OCI-LY7 (cell line): Measurements from ENCODE around the gene HGS. TPM values are rescaled to one million over a fixed set of nuclear protein-coding genes. Genes with fewer than 3 reads are reported as not detected.

Source experiments
- BruUV-seq: library from RNA; stranded (reverse); fragments of 400-500 nt; replicated peaks from 2 replicates; lab custom pipeline; 2021; lab: Mats Ljungman, UMichigan
- CTCF ChIA-PET: fragments of 300-600 bp; sonication (Branson Sonifier 250); formaldehyde crosslinking; loops from one replicate; lab custom pipeline; 2022; ENCODE audit warnings: antibody characterized with exemption; ENCODE audit not compliant: unreplicated experiment; lab: Charles Lee
- POLR2A ChIA-PET: fragments of 300-600 bp; sonication (Branson Sonifier 250); formaldehyde crosslinking; loops from one replicate; lab custom pipeline; 2022; ENCODE audit warnings: antibody characterized with exemption; lab: Charles Lee
- DNase-seq: peaks from one replicate; pipeline ENCODE4 v3.0.0-alpha.2; 2015; ENCODE audit warnings: low spot score
- H2AFZ ChIP-seq: fragments of 200-600 bp; sonication (generic), shearing (Covaris generic); 2 replicates; pipeline ENCODE4 v1.6.1; 2014; ENCODE audit warnings: mild to moderate bottlenecking, antibody characterized with exemption, low read length, moderate library complexity
- H3K27ac ChIP-seq: fragments of 200-600 bp; sonication (generic); 2 replicates; pipeline ENCODE4 v1.5.1; 2014; ENCODE audit warnings: mixed run types, low read depth, mild to moderate bottlenecking, moderate library complexity, low read length, inconsistent platforms; ENCODE audit not compliant: poor library complexity, severe bottlenecking
- H3K36me3 ChIP-seq: fragments of 200-600 bp; sonication (generic); 2 replicates; pipeline ENCODE4 v1.6.1; 2014; ENCODE audit warnings: mild to moderate bottlenecking, antibody characterized with exemption, low read length, moderate library complexity, mixed read lengths; ENCODE audit not compliant: insufficient read depth
- H3K4me1 ChIP-seq: fragments of 200-600 bp; sonication (generic); 2 replicates; pipeline ENCODE4 v1.5.1; 2014; ENCODE audit warnings: mild to moderate bottlenecking, low read length; ENCODE audit not compliant: insufficient read depth, poor library complexity, severe bottlenecking
- H3K4me2 ChIP-seq: fragments of 200-600 bp; sonication (generic); 2 replicates; pipeline ENCODE4 v1.6.1; 2014; ENCODE audit warnings: mild to moderate bottlenecking, low read length
- H3K4me3 ChIP-seq: fragments of 200-600 bp; sonication (generic); 2 replicates; pipeline ENCODE4 v1.5.1; 2014; ENCODE audit warnings: mild to moderate bottlenecking, low read depth, low read length; ENCODE audit not compliant: poor library complexity, severe bottlenecking
- H3K79me2 ChIP-seq: fragments of 200-600 bp; sonication (generic); 2 replicates; pipeline ENCODE4 v1.6.1; 2016; ENCODE audit warnings: low read depth, mild to moderate bottlenecking, low read length, moderate library complexity, mixed read lengths; ENCODE audit not compliant: insufficient read depth
- H3K9me2 ChIP-seq: fragments of 200-600 bp; sonication (generic); 2 replicates; pipeline ENCODE4 v1.6.1; 2016; ENCODE audit warnings: mild to moderate bottlenecking, low read length, mixed read lengths; ENCODE audit not compliant: insufficient read depth
- H3K9me3 ChIP-seq: fragments of 200-600 bp; sonication (generic); 2 replicates; pipeline ENCODE4 v1.6.1; 2014; ENCODE audit warnings: mild to moderate bottlenecking, mixed run types, low read length, mixed read lengths
- H4K20me1 ChIP-seq: fragments of 200-600 bp; sonication (generic); 2 replicates; pipeline ENCODE4 v1.6.1; 2014; ENCODE audit warnings: mild to moderate bottlenecking, antibody characterized with exemption, low read length, moderate library complexity, mixed read lengths; ENCODE audit not compliant: insufficient read depth
- CTCF ChIP-seq: fragments of 200-600 bp; sonication (generic); conservative IDR thresholded peaks from 2 replicates; pipeline ENCODE4 v1.5.1; 2014; ENCODE audit warnings: mild to moderate bottlenecking, antibody characterized with exemption, low read length, moderate library complexity, mixed read lengths
- EZH2phosphoT487 ChIP-seq: fragments of 200-600 bp; sonication (generic); IDR thresholded peaks from 2 replicates; pipeline ENCODE4 v1.6.1; 2018; ENCODE audit warnings: low read depth, borderline replicate concordance, mild to moderate bottlenecking, mixed run types, antibody characterized with exemption, low read length, moderate library complexity, mixed read lengths
- intact Hi-C: fragments of 100-400 bp; cut with micrococcal nuclease; formaldehyde crosslinking; loops from one replicate; pipeline ENCODE4 v1.10.0; 2022; ENCODE audit not compliant: unreplicated experiment
- total RNA-seq, 2 experiments: library from RNA; depleted of rRNA in 1 of 2; stranded (reverse); fragments of >200 nt in 1 of 2; shearing (Covaris generic) in 1 of 2; gene quantifications; 2 replicates each; pipeline ENCODE4 v1.2.3, GENCODE V29; 2014 to 2022

Gene HGS
- total RNA-seq, 2 experiments from 2014 or later, result 162 to 175 TPM

GRCh38 chr17:81660441-81660840, 23.4 kb upstream of the HGS start:
- peaks cover 26% of the 10 kb centered on the region for H3K4me1 ChIP-seq
- no peak overlapping the region for H3K4me2 ChIP-seq
- peaks cover 15% of the 10 kb centered on the region for H3K36me3 ChIP-seq
- H4K20me1 ChIP-seq, result no peaks in the 10 kb centered on the region
- H3K9me3 ChIP-seq, result no peaks in the 10 kb centered on the region
- no TSS peak for BruUV-seq
- H3K79me2 ChIP-seq, result peaks cover 7% of the 10 kb centered on the region; the same call in 1 of the 2 replicates
- POLR2A ChIA-PET, result interaction anchor here (0.6 to 0.7 kb wide), 2 partner anchors 8 to 9 kb away, joined by 3 to 4 read pairs; no protein-coding TSS in a partner anchor
- H3K27ac ChIP-seq, result no peak overlapping the region
- H3K4me3 ChIP-seq, result no peak overlapping the region
- TF ChIP-seq EZH2phosphoT487 (no peak), CTCF (no peak)
- CTCF ChIA-PET, result no interaction called here
- H3K9me2 ChIP-seq, result no peaks in the 10 kb centered on the region
- intact Hi-C loops, result no loop called here
- no peak overlapping the region for H2AFZ ChIP-seq
- no peak for DNase-seq

GRCh38 chr17:81662002-81662401, 21.8 kb upstream of the HGS start:
- POLR2A ChIA-PET, result no interaction called here
- DNase-seq, result no peak
- Histone ChIP-seq H3K9me3 (no peaks in the 10 kb centered on the region), H3K9me2 (no peaks in the 10 kb centered on the region), H3K36me3 (peaks cover 18% of the 10 kb centered on the region), H3K79me2 (peaks cover 17% of the 10 kb centered on the region), H4K20me1 (no peaks in the 10 kb centered on the region), H3K4me1 (peaks cover 27% of the 10 kb centered on the region), H2AFZ (no peak overlapping the region), H3K4me2 (no peak overlapping the region), H3K4me3 (no peak overlapping the region), H3K27ac (no peak overlapping the region)
- no peak for TF ChIP-seq EZH2phosphoT487
- TF ChIP-seq CTCF, result no peak
- BruUV-seq, result no TSS peak
- CTCF ChIA-PET, result no interaction called here
- intact Hi-C loops, result no loop called here

- Histone ChIP-seq H3K4me2 (no peak overlapping the region), H3K4me1 (peaks cover 36% of the 10 kb centered on the region), H3K4me3 (no peak overlapping the region), H3K36me3 (peaks cover 33% of the 10 kb centered on the region), H3K9me2 (no peaks in the 10 kb centered on the region), H3K27ac (no peak overlapping the region), H4K20me1 (no peaks in the 10 kb centered on the region), H3K9me3 (no peaks in the 10 kb centered on the region), H3K79me2 (peaks cover 36% of the 10 kb centered on the region), H2AFZ (no peak overlapping the region)
- intact Hi-C loops, result no loop called here
- POLR2A ChIA-PET, result interaction anchor here (0.6 kb wide), 1 partner anchor 474 kb away, joined by 3 read pairs; no protein-coding TSS in a partner anchor
- CTCF ChIA-PET, result no interaction called here
- TF ChIP-seq CTCF (no peak), EZH2phosphoT487 (no peak)
- no peak for DNase-seq
- BruUV-seq, result no TSS peak
These were observed 19.8 kb upstream of the HGS start for GRCh38 chr17:81664051-81664470.
